ENCODE results near the gene MORC3. TPM values are rescaled to one million over a fixed set of nuclear protein-coding genes. Genes with fewer than 3 reads are reported as not detected.

Gene MORC3
- total RNA-seq, 1 donor, result 40.2 TPM

- H3K27ac ChIP-seq (ENCODE audit: low read depth, low read length), result peak overlapping the region; percentile 30
- no peak for TF ChIP-seq CTCF (IDR thresholded peaks at IDR 0.05; ENCODE audit: extremely low read depth, low read depth, low read length)
- no peak overlapping the region for H3K4me3 ChIP-seq (ENCODE audit: insufficient read depth, low read length)
- H2AFZ ChIP-seq (ENCODE audit: low read length), result no peak overlapping the region
- no peaks in the 10 kb centered on the region for H4K20me1 ChIP-seq (ENCODE audit: insufficient read depth, low read length)
- H3K4me1 ChIP-seq (ENCODE audit: insufficient read depth, low read length), result peaks cover 30% of the 10 kb centered on the region
- peak overlapping the region; percentile 8 for H3K4me2 ChIP-seq (ENCODE audit: insufficient read depth, low read length)
- H3K36me3 ChIP-seq (ENCODE audit: insufficient read depth, low read length), result peaks cover 63% of the 10 kb centered on the region
- H3K79me2 ChIP-seq (ENCODE audit: insufficient read depth, low read length), result peaks cover 9% of the 10 kb centered on the region
- H3K9me3 ChIP-seq (ENCODE audit: low read depth, low read length), result no peaks in the 10 kb centered on the region
- DNase-seq (ENCODE audit: insufficient read length, low spot score, missing footprints), result peak; percentile 59
- no peaks in the 10 kb centered on the region for H3K27me3 ChIP-seq (ENCODE audit: insufficient read depth, low read length)
Observed at GRCh38 chr21:36347278-36347961, 27.4 kb downstream of the MORC3 start.

- H3K4me3 ChIP-seq (ENCODE audit: insufficient read depth, low read length), result no peak overlapping the region
- H3K79me2 ChIP-seq (ENCODE audit: insufficient read depth, low read length), result peaks cover 9% of the 10 kb centered on the region
- no peaks in the 10 kb centered on the region for H4K20me1 ChIP-seq (ENCODE audit: insufficient read depth, low read length)
- peaks cover 30% of the 10 kb centered on the region for H3K4me1 ChIP-seq (ENCODE audit: insufficient read depth, low read length)
- H3K27ac ChIP-seq (ENCODE audit: low read depth, low read length), result peak overlapping the region; percentile 30
- no peak for DNase-seq (ENCODE audit: insufficient read length, low spot score, missing footprints)
- no peaks in the 10 kb centered on the region for H3K27me3 ChIP-seq (ENCODE audit: insufficient read depth, low read length)
- peaks cover 60% of the 10 kb centered on the region for H3K36me3 ChIP-seq (ENCODE audit: insufficient read depth, low read length)
- TF ChIP-seq CTCF (IDR thresholded peaks at IDR 0.05; ENCODE audit: extremely low read depth, low read depth, low read length), result no peak
- no peak overlapping the region for H3K4me2 ChIP-seq (ENCODE audit: insufficient read depth, low read length)
- H2AFZ ChIP-seq (ENCODE audit: low read length), result no peak overlapping the region
- no peaks in the 10 kb centered on the region for H3K9me3 ChIP-seq (ENCODE audit: low read depth, low read length)
Observed at GRCh38 chr21:36347962-36348328, 27.9 kb downstream of the MORC3 start.

- Histone ChIP-seq H3K27ac (ENCODE audit: low read depth, low read length) (peak overlapping the region; percentile 85), H3K4me1 (ENCODE audit: insufficient read depth, low read length) (peaks cover 30% of the 10 kb centered on the region), H3K36me3 (ENCODE audit: insufficient read depth, low read length) (peaks cover 47% of the 10 kb centered on the region)
Observed at GRCh38 chr21:36349315-36349714, 29.3 kb downstream of the MORC3 start.

More at GRCh38 chr21:36349315-36349714, 29.3 kb downstream of the MORC3 start:
- no peak overlapping the region for H3K4me2 ChIP-seq (ENCODE audit: insufficient read depth, low read length)
- H3K79me2 ChIP-seq (ENCODE audit: insufficient read depth, low read length), result peaks cover 11% of the 10 kb centered on the region
- no peaks in the 10 kb centered on the region for H4K20me1 ChIP-seq (ENCODE audit: insufficient read depth, low read length)
- no peak overlapping the region for H2AFZ ChIP-seq (ENCODE audit: low read length)
- peak; percentile 4 for DNase-seq (ENCODE audit: insufficient read length, low spot score, missing footprints)
- H3K27me3 ChIP-seq (ENCODE audit: insufficient read depth, low read length), result no peaks in the 10 kb centered on the region
- H3K9me3 ChIP-seq (ENCODE audit: low read depth, low read length), result no peaks in the 10 kb centered on the region
- no peak for TF ChIP-seq CTCF (IDR thresholded peaks at IDR 0.05; ENCODE audit: extremely low read depth, low read depth, low read length)
- no peak overlapping the region for H3K4me3 ChIP-seq (ENCODE audit: insufficient read depth, low read length)
